IPS-11a (cell line): Measurements from ENCODE around the gene RIPK4.
A peak's percentile ranks its signal among the peaks of the same experiment; 100 is the strongest.

Experiments
- H3K4me3 ChIP-seq: one replicate; pipeline ENCODE4 v1.5.1; 2013; ENCODE audit warnings: low read depth, low read length, control low read depth

Gene RIPK4

DNA sequence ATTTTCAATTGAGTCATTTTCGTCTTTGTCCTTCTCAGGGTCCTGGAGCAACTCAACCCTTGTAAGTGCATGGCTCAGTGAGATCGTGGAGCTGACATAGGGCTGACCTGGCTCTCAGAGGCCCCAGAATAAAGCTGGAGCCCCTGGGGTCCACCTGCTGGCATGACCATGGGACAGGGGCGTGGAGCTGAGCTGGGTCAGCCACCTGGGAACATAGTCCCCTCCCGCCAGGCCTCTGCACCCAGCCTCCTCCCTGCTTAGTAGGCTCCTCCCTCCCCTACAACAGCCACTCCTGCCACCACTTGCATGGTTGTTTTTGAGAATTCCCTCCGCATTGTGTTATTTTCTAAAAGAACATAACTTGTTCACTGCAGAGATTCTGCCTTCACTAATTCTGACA lies 3.1 kb upstream of the RIPK4 start:
- no peak overlapping the region for H3K4me3 ChIP-seq

DNA sequence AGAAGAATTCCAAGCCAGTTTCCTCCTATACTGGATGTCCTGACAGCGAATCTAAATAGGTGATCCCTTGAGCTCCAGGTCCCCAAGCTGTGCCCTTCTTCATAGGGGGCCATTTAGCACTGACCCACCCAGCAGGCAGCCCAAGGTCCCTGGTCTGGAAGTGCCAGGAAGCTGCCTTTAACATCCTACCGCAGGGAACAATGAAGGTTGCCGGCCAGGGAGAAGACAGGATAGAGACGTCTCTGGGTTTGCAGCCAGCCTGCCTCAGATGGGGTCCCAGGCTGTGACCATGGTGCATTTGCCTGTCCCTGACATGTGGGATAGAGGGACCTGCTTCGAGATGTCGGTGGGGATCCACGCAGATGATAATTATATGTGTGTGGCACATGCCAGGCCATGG lies 2.7 kb upstream of the RIPK4 start:
- H3K4me3 ChIP-seq: no peak overlapping the region

DNA sequence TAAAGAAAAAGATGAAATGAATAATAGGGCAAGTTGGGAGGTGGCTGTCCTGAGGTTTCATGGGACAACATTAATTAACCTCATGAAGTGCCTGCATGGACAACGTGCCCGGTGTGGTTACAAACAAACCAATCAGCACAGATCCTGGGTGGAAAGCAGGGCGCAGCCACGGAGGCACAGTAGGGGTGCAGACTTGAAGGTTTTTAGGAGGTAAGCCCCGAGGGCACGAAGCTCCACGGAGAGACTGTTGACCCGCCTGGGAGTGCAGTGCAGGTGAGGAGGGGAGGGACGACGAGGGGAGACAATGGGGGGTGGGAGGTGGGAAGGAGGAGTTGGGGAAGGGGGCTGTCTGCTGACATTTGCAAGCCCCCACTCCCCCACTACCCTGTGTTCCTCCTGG lies 2.3 kb upstream of the RIPK4 start:
- no peak overlapping the region for H3K4me3 ChIP-seq

DNA sequence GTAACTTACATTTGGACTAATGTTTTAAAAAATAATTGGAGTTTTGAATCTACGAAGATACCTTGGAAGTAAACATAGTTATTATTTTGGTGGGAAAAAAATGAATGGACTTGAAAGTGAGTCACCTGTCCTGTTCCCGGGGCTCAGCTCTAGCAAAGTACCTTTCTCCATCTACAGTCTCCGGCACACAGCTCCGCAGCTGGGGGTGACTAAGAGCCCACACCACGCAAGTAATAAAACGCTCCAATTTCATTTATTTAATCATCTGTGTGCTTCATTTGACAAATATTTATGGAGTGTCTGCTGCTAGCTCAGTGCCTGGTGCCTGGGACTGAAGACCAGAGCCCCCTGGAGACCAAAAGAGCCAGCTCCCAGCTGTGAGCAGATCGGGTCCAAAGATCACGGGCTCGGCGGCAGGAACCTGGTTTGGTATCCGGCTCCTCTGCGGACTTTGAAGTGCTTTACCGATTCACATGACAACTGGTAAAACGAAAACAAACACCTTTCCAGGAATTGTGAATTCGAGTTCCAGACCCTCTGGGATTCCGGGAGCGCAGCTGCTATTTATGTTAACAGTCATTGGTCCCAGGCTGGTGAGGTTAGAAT lies 1.7 kb upstream of the RIPK4 start:
- no peak overlapping the region for H3K4me3 ChIP-seq

DNA sequence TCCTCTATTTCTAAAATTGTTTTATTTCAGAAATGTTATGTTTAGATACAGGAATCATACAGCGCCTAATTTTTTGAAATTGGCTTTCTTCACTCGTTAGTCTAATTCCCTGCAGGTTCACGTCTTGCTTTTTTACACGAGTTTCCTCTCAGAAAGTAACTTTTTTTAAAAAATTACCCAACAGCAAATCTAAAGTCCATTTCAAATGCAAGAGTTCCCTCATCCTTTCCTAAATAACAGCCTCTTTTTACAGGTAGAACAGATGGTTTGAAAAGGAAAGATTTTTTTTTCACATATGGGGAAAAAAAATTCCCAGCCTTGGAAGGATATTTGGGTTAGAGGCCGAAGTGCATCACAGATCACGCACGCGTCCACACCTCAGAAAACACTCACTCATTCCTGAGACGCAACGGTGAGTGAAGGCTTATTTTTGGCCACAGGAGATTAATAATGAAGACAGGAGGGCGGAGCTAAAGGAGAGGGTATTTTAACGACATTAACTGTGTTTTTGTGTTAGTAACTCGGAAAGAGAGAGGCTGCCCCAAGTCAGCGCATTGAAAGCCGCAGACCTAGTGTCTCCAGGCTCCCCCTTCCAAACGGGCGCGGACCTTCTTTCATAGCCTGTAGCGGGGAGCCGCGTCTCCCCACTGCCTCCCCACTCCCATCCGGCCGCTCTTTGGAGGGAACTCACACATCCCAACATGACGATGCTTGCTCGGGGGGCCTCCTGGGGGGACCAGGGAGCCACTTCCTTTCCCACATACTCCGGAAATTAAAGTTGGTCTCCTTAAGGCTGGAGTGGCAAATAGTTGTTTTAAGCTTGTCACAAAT lies 969 bp upstream of the RIPK4 start:
- H3K4me3 ChIP-seq: no peak overlapping the region

DNA sequence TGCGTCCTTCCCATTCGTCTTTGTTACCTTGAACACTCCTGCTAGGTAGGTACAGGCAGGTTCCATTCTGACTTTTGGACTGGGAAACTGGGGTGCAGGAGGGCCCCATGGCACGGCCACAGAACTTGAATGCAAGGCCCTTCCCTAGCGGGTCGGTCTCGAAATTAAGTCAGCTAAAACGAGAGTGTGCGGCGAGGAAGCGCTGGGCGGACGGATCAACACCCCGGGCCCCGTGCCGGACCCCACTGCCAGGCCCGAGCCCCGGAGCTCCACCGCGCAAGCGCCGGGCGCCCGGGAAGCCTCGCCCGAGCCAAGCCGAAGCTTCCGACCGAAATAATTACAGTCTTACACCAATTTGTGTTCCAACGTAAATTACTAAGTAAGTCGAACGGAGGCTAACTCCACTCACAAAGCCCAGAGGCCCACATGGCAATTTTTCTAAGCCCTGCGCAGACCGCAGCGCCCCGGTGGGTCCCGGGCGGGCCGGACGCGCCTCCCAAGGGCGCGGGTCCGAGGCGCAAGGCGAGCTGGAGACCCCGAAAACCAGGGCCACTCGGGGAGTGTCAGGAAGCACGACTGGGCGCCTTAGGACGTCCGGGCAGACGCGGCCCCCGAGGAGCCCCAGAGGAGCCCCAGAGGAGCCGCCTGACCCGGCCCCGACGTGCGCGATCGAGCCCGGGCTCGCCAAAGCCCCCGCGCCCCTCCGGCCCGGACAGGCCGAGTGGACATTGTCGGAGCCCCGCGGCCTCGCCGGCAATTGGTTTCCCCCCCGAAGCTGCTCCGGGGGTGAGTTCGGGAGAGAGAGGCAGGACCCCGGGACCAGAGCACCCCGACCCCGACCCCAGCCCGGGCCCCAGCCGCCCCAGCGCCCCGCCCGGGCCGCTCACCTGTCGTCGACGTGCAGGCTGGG lies 624 bp downstream of the RIPK4 start:
- H3K4me3 ChIP-seq: peak overlapping the region; percentile 50

DNA sequence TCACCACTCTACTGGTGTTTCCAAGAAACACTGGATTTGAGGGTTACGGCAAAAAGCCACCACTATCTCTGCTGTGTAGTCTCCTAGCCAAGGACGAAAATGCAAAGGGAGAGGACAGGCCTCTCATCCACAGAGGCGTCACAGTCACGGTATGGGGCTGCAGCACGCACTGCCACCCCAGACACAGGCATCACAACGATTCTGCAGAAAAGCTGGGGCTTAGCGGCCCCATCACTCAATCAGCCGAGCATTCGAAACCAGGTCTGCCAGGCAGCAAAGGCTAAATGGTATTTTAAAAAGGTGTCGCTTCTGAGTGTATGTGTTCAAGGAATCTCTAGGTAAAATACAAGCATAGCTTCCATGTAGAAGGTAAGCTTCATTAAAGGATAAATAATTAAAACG lies 1.4 kb downstream of the RIPK4 start:
- H3K4me3 ChIP-seq: no peak overlapping the region

DNA sequence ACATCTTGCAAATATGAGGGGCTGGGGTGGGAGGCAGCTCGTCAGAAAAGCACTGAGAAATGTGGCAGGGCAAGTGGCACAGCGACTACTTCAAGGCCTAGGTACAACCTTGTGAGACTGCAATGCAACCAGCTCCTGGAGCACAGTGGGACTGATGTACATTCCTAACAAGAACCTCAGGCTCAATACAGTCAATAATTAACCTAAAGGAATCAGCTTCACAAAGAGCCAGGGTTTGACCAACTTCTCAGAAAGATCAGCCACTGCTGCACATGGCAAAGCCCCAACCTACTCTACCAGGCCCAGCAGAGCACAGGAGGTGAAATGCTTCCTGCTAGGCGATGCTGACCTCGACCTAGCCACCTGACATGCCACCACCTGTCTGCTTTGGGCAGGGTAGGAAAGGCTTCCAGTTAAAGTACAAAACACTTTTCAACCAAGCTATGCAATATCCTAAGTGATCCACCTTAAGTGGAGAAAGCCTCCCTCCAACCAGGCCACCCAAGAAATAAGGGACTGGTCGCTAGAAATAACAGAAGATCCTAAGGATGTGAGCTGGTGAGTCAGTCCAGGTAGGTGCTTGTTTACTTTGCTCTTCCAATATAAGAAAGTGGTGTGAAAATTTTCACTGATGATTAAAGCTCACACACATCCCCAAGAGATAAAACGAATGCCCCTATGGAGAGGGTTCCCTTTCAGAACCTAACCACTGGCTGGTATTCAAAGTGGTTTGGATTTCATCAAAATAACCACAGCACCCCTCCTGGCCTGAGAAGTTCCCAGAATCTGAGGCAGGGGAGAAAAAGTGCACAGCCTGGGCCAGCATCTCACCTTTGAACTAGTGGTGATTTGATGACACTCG lies 2.1 kb downstream of the RIPK4 start:
- H3K4me3 ChIP-seq: no peak overlapping the region

DNA sequence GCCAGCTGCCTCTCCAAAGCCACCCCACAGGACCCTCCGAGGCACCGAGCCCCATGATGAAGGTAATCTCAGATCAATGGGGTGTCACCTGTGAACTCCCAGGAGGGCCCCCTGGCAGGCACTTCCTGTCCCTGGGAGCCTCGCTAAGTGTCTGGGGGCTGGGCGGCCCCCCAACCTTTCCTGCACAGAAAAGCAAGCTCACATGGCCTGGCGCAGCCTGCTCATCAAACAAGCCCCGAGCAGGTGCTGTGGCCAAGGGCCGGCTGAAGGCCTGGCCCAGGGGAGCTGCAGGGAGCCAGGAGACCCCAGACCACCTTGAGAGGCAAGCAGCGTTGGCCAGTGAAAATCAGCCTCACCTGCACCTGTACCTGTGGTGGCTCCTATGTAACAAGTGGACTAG lies 2.9 kb downstream of the RIPK4 start:
- H3K4me3 ChIP-seq: no peak overlapping the region

DNA sequence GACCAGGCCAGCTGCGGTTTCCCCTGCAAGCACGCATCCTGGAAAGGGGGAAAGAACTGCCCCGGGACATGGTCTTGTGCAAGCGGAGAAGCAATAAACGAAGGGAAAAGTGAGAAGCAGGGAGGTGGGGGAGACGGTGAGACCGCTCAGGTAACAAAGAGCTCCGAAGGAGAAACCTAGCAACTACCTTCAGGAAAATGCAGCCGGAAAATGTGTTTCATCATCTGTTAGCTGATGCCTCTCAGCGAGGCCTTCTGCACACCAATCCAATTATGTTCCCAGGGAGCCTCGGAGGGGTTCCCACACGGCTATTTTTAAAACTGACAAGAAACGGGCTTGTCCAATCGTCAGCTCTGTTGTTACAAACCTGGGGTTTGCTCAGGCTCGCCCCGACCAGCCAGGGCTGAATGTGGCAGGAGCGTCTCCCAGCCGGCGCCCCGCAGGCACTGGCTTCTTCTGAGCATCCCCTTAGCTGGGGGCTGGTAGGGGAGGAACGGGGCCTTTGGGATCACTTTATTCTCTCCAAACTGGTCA lies 3.4 kb downstream of the RIPK4 start:
- no peak overlapping the region for H3K4me3 ChIP-seq

DNA sequence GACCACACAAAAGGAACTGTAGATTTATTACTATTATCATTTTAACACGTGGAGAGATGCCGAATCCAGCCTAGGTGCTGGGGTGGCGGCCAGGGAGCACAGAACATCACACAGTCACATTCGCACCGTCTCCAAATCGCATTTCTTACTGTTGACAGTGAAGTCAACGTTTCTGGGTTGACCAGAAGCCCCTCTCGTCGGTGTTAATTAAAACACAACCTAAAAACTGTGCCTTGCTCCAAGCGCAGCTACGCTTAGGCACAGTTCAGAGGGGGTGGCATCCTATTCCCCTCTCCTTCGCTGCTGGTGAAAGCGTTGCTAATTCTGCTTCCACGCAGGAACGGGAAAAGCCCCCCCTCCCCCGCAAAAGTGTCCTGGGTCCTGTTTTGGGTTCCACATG lies 4.1 kb downstream of the RIPK4 start:
- no peak overlapping the region for H3K4me3 ChIP-seq

DNA sequence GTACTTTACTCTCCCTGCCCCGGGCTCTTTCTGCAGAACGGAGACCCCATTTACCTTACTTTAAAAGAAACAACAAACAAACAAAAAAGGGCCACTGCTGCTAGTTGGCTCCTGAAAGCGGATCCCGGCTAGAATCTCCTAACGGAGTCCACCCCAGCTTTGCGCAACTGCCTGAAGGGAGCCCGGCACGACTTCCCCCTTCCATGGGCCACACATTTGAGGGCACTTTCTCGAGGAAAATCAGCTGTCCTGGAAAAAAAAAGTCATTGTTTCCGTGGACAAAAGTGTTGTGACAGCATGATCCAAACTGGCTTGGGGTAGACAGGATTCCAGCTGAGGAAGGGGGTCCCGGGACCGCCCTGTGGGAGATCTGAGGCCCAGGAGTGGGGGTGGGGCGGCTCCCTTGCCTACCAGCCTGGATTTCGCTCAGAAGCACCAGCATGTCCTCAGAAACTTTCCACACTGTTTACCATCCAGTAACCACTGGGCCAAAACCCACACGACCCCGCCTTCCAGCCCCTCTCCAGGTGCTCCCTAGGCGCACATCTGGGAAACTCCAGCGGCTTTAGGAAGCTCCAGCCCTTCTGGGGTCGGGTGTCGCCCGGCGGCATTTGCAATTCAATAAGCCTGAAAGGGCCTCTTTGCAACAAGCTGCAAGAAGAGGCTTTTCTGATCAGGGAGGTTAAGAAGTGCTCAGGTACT lies 4.8 kb downstream of the RIPK4 start:
- peak overlapping the region; percentile 30 for H3K4me3 ChIP-seq

DNA sequence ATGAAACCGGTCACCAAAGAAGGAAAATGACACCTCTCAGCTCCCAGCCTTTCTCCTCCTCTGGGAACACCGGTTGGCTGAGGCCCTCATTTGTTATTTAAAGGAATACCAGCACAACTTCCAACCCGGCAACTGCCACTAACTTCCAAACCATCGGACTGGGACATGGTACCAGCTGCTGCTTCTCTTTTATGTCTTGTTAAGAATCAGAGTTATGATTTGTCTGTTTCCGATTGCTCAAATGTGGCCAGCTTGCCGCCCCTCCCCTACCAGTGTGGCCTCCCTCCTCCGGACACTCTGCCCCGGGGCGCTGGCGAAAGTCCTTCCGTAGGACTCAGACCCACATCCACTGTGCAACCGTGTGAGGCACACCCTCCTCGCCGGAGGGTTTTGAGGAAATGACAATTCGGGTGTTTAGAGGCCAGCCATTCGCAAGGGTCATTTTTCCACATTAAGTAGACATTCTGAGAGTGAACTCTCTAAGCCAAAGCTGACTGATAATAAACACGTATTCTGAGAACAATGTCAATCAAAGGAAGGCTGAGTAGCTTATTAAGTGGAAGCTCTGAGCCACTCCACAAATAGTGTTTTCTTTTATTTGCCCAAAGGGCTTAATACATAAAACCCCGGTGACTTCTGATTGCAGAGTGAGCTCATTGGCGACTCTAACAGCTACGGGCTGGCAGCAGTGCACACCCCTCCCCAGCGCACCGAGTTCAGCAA lies 5.5 kb downstream of the RIPK4 start:
- peak overlapping the region; percentile 30 for H3K4me3 ChIP-seq

DNA sequence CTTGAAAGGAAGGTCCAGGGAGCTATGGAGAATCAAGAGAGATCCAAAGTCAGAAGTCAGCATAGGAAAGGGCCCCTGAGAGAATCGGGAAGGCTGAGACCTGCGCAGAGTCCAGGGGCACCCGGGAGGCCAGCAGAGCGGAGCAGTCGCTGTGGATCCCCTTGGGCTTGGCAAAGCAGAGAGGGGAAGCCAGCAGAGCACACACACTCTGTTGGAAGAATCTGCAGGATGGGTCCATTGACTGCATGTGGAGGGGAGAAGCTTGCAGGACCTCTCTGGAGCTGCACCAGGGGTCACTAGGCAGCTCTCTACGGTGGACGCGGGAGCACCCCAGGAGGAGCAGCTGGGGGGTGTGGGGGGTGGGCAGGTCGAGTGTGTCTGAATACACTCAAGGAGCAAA lies 6.4 kb downstream of the RIPK4 start:
- no peak overlapping the region for H3K4me3 ChIP-seq

DNA sequence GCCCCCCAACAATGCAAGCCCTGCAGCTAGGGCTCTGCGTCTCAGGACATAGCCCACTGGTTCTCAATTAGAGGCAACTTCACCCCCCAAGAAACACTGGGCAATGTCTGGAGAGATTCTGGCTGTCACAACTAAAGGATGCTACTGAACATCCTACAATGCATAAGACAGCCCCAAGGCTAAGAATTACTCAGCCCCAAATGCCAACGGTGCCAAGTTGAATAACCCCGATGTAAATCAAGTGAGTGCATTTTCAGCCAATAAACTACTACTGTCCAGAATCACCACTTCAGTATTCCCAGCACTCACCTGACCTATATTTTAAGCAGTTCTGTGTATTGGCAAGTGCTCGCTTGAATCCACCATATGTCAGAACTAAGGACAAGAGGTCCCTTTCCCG lies 6.9 kb downstream of the RIPK4 start:
- H3K4me3 ChIP-seq: no peak overlapping the region

DNA sequence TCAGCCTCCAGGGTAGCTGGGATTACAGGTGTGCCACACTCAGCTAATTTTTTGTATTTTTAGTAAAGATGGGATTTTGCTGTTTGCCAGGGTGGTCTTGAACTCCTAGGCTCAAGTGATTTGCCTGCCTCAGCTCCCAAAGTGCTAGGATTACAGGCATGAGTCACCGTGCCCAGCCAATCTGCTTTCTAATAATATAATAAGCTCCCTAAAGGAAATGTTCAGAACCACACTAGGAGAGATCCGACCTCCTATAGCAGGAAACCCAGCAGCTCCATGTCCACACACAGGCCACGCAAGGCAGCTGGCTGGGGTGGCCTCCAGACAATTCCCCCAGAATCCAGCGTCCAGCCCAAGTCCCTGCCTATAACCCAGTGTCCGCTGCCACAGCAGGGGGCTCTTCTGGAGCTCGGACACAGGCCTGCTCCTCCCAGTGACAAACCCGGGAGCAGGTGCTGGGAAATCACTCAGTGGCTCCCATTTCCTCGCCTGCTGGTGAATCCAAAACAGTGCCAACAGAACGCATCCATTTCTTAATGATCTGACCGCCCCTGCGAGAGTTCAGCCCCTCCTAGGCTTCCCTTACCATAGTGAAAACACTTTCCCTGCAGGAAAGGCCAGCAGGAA lies 7.5 kb downstream of the RIPK4 start:
- no peak overlapping the region for H3K4me3 ChIP-seq

DNA sequence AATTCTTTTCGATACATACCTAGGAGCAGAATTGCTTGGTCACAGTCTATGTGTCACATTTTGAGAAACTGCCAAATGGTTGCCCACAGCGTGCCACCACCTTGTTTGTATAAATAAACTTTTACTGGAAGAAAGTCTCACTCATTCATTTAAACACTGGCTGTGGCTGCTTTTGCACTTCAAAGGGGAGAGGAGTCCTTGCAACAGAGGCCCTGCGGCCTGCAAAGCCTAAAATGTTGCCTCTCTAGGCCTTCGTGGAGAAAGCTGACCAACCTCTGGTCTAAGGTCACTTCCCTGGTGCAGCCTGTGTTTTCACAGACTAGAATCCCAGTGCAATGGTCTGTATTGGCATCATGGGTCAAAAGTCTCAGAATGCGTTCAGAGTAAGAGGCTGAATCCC lies 8.3 kb downstream of the RIPK4 start:
- no peak overlapping the region for H3K4me3 ChIP-seq

DNA sequence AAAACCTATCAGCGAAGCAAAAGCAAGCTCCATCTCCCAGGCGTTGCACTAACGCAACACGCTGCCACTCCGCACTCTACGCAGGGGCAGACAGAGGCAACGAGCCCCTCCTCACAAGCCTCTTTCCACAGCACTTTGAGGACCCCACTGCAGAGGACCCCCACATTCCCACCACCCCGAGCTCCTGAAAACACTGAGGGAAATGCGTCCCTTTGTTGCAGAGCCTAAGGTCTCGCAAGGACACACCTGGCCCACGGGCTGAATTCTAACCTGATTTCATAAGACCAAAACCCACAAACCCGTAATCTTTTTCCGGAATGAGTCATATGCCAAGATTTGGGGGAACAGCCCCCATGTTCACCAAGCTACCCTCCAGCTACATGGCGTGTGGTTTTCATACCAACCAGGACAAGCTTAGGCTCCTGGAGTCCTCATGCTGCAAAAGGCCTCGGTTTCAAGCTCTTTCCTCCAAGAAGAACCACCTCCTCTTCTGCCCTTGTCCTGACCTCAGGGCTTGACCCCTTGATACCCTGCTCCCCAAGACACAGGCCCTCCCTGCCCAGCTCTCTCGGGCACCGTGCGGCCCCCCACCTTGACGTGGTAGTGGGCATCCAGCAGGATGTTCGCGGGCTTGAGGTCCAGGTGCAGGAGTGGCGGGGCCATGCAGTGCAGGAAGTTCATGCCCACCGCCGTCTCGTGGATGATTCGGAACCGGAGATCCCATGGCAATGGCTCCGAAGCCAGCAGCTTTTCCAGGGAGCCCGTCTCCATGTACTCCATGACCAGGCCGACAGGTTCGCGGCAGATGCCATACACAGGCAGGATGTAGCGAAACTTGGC lies 10.7 kb downstream of the RIPK4 start:
- H3K4me3 ChIP-seq: no peak overlapping the region
